Ascending aorta (tissue), 2 donors: ENCODE measurements around the gene LRP1B. TPM values are rescaled to one million over a fixed set of nuclear protein-coding genes. Genes with fewer than 3 reads are reported as not detected.

ENCODE experiments used
- DNase-seq, 2 donors: peaks; one replicate each; pipeline ENCODE4 v3.0.0-alpha.2; 2019; ENCODE audit warnings: low spot score in 2 of 2
- H3K27ac ChIP-seq, 2 donors: fragments of 200-600 bp; sonication (generic); one replicate each; pipeline ENCODE4 v1.5.1; 2016 to 2017; ENCODE audit warnings: mild to moderate bottlenecking in 1 of 2
- H3K27me3 ChIP-seq: fragments of 200-600 bp; sonication (generic); one replicate; pipeline ENCODE4 v1.5.1; 2017
- H3K36me3 ChIP-seq, 2 donors: fragments of 200-600 bp; sonication (generic); one replicate each; pipeline ENCODE4 v1.5.1; 2016
- H3K4me1 ChIP-seq, 2 donors: fragments of 200-600 bp; sonication (generic); one replicate each; pipeline ENCODE4 v1.5.1; 2016 to 2017; ENCODE audit warnings: mild to moderate bottlenecking in 1 of 2
- H3K4me3 ChIP-seq, 2 donors: fragments of 200-600 bp; sonication (generic); one replicate each; pipeline ENCODE4 v1.5.1; 2016 to 2017; ENCODE audit warnings: mild to moderate bottlenecking in 1 of 2
- H3K9me3 ChIP-seq, 2 donors: fragments of 200-600 bp; sonication (generic); one replicate each; pipeline ENCODE4 v1.5.1; 2016
- CTCF ChIP-seq, 3 experiments: fragments of 200-600 bp in 2 of 3; fragments of 450-650 bp in 1 of 3; sonication (generic) in 2 of 3; IDR thresholded peaks; one replicate each; pipeline ENCODE4 v1.5.1; 2016 to 2019; ENCODE audit warnings: antibody characterized with exemption in 3 of 3, mild to moderate bottlenecking in 1 of 3, moderate library complexity in 1 of 3
- intact Hi-C: fragments of 100-400 bp; cut with DNase I; formaldehyde crosslinking; loops from one replicate; pipeline ENCODE4 v1.15.1; 2023
- total RNA-seq: library from RNA; depleted of rRNA; stranded (reverse); fragments of >200 nt; gene quantifications from one replicate; pipeline ENCODE4 v1.1.0, GENCODE V29; 2016

The LRP1B gene
- total RNA-seq, 1 donor from 2014 or later: not detected

DNA sequence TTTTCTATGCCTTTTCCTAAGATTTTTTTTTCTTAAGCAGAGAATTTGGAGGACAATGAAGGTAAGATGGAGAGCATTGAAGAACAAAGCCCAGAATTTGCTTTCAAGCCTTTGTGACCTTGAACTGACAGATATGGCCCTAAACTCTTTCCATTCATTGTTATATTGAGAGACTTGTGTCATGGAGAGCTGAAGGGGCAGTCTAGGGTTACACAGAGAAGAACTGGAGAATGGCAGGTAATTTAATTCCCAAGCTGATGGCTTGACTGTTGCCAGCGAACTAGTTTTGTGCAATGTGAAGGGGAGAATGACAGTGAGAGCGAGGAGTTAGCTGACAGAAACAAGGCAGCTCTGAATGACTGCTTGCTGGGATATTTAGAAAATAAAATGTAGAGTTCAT lies 1344.2 kb downstream of the LRP1B start:
- H3K27ac ChIP-seq: no peak overlapping the region
- no peaks in the 10 kb centered on the region for H3K9me3 ChIP-seq
- H3K4me1 ChIP-seq: no peaks in the 10 kb centered on the region
- H3K27me3 ChIP-seq: no peaks in the 10 kb centered on the region
- intact Hi-C loops: no loop called here
- no peak for DNase-seq
- no peak overlapping the region for H3K4me3 ChIP-seq
- TF ChIP-seq CTCF (IDR thresholded peaks at IDR 0.05): no peak
- H3K36me3 ChIP-seq: no peaks in the 10 kb centered on the region

DNA sequence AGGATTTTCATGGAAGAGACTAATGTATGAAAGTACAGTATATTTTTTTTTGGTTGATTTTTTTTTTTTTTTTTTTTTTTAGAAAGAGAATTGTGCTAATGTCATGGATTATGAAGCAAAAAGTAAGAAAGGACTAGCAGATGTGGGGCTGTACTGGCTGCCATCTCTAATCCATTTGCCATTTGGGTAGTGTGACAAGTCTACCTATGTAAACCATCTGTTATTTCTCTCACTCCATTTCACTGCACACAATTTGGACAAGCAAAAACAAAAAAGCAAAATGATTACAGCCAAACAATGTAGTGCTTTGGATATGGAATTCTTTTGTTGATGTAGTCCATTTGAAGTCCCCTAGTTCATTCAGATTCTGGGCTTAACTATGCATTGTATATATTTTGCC lies 1355.4 kb downstream of the LRP1B start:
- intact Hi-C loops: no loop called here
- H3K27ac ChIP-seq: no peak overlapping the region
- H3K9me3 ChIP-seq: no peaks in the 10 kb centered on the region
- no peaks in the 10 kb centered on the region for H3K36me3 ChIP-seq
- no peak for TF ChIP-seq CTCF (IDR thresholded peaks at IDR 0.05)
- H3K4me1 ChIP-seq: no peaks in the 10 kb centered on the region
- H3K27me3 ChIP-seq: no peaks in the 10 kb centered on the region
- no peak for DNase-seq
- H3K4me3 ChIP-seq: no peak overlapping the region

DNA sequence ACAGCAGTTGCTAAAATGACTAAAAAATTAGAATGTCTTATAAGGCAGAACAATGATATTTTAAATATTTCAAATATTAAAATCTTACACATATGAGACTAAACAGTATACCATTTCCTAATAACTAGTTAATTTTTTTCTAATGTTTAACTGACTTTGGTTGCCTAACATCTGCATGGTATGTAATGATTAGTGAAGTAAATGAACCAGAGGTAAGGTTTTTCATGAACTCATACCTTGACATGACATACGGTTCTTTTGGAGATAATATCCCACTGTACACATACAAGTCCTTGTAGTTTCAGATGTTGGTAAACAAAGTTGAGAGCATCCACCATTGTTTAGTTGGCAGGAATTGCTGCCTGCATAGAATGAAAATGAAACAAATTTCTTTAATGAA lies 1360.2 kb downstream of the LRP1B start:
- H3K27me3 ChIP-seq: no peaks in the 10 kb centered on the region
- no peak for TF ChIP-seq CTCF (IDR thresholded peaks at IDR 0.05)
- no peak overlapping the region for H3K27ac ChIP-seq
- no peak overlapping the region for H3K4me3 ChIP-seq
- no peaks in the 10 kb centered on the region for H3K4me1 ChIP-seq
- H3K9me3 ChIP-seq: no peaks in the 10 kb centered on the region
- DNase-seq: no peak
- no peaks in the 10 kb centered on the region for H3K36me3 ChIP-seq
- intact Hi-C loops: no loop called here

DNA sequence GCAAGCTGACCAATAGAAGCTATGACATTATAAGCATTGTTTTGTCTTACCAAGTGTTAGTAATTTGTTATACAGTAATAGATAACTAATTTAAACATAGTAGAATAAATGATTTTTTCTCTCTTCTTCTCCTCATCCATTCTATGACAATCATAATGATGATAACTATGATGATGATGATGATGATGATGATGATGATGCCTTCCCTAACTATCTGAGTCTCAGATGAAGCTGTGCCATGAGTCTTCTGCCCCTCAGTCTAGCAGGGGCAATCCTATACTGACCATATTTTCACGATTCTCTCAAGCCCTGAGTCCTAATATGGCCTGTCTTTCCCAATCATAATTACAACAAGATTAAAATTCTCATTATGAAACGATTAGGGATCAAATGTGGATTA lies 1369.0 kb downstream of the LRP1B start:
- Histone ChIP-seq H3K27ac (no peak overlapping the region), H3K9me3 (no peaks in the 10 kb centered on the region), H3K36me3 (no peaks in the 10 kb centered on the region), H3K4me1 (no peaks in the 10 kb centered on the region), H3K4me3 (no peak overlapping the region), H3K27me3 (no peaks in the 10 kb centered on the region)
- no peak for DNase-seq
- TF ChIP-seq CTCF (IDR thresholded peaks at IDR 0.05): no peak
- intact Hi-C loops: no loop called here

- no peak overlapping the region for H3K4me3 ChIP-seq
- no peaks in the 10 kb centered on the region for H3K27me3 ChIP-seq
- DNase-seq: no peak
- no peaks in the 10 kb centered on the region for H3K36me3 ChIP-seq
- no peak overlapping the region for H3K27ac ChIP-seq
- no peaks in the 10 kb centered on the region for H3K9me3 ChIP-seq
- no peaks in the 10 kb centered on the region for H3K4me1 ChIP-seq
- intact Hi-C loops: no loop called here
- no peak for TF ChIP-seq CTCF (IDR thresholded peaks at IDR 0.05)
Measured at GRCh38 chr2:140759426-140760156, 1371.2 kb downstream of the LRP1B start.

DNA sequence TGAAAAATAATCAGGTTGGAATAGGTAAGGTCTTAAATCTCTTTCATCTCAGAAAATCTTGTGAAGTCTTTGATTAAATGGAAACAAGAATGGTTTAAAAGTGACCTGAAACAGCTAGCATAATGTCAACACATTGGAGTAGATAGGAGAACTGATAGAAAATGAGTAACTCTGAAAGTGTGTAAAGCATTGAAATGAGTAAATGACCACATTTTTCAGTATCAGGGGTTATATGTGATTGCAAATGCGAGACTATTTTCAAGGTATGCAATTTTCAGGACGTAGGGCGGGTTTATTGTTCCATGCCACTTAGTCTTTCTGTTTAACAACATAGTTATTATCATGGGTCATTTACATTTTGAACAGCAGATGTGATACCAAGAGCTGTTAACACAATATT lies 1383.2 kb downstream of the LRP1B start:
- H3K9me3 ChIP-seq: no peaks in the 10 kb centered on the region

More for the DNA sequence above, 1383.2 kb downstream of the LRP1B start:
- H3K4me1 ChIP-seq: no peaks in the 10 kb centered on the region
- H3K36me3 ChIP-seq: no peaks in the 10 kb centered on the region
- H3K27me3 ChIP-seq: no peaks in the 10 kb centered on the region
- intact Hi-C loops: no loop called here
- H3K27ac ChIP-seq: no peak overlapping the region
- TF ChIP-seq CTCF (IDR thresholded peaks at IDR 0.05): no peak
- DNase-seq: no peak
- H3K4me3 ChIP-seq: no peak overlapping the region
